CD4-positive, alpha-beta memory T cell (primary cell): ENCODE data around the gene ACLY. TPM values are rescaled to one million over a fixed set of nuclear protein-coding genes. Genes with fewer than 3 reads are reported as not detected.

Experiments used
- CTCF ChIA-PET: fragments of 350-600 bp; sonication (Branson Sonifier 250); formaldehyde crosslinking; loops from one replicate; lab custom pipeline; 2021; ENCODE audit warnings: inconsistent platforms; ENCODE audit not compliant: partially characterized antibody; lab: Charles Lee
- POLR2A ChIA-PET: fragments of 350-600 bp; sonication (Branson Sonifier 250); formaldehyde crosslinking; loops from one replicate; lab custom pipeline; 2021; ENCODE audit not compliant: partially characterized antibody; lab: Charles Lee
- DNase-seq, 5 donors: peaks; one replicate each; pipeline versions ENCODE4 v3.0.0 to v3.0.0-alpha.2; 2020 to 2022; ENCODE audit warnings: mixed read lengths in 1 of 5
- H3K27ac ChIP-seq: one replicate; pipeline ENCODE4 v1.7.0; 2013; ENCODE audit warnings: low read depth, low read length
- H3K27me3 ChIP-seq: 2 replicates; pipeline ENCODE4 v1.7.0; 2013; ENCODE audit warnings: mild to moderate bottlenecking, low read length, moderate library complexity; ENCODE audit not compliant: insufficient read depth
- H3K36me3 ChIP-seq: 2 replicates; pipeline ENCODE4 v1.7.0; 2013; ENCODE audit warnings: mild to moderate bottlenecking, low read length, moderate library complexity; ENCODE audit not compliant: insufficient read depth
- H3K4me1 ChIP-seq: 2 replicates; pipeline ENCODE4 v1.7.0; 2013; ENCODE audit warnings: mild to moderate bottlenecking, low read length, moderate library complexity; ENCODE audit not compliant: insufficient read depth
- H3K4me3 ChIP-seq, 2 donors: one replicate each; pipeline ENCODE4 v1.7.0; 2013; ENCODE audit warnings: low read length in 2 of 2, mild to moderate bottlenecking in 1 of 2
- H3K9me3 ChIP-seq, 2 donors: one replicate each; pipeline ENCODE4 v1.7.0; 2013; ENCODE audit warnings: low read length in 2 of 2, control low read depth in 1 of 2; ENCODE audit not compliant: control insufficient read depth in 1 of 2
- H3K27ac Mint-ChIP-seq, 7 donors: one replicate each; pipeline ENCODE4 v1.8.0; 2020 to 2021; ENCODE audit warnings: mixed read lengths in 7 of 7, mild to moderate bottlenecking in 6 of 7, inconsistent platforms in 3 of 7, moderate library complexity in 3 of 7
- H3K27me3 Mint-ChIP-seq, 2 donors: one replicate each; pipeline ENCODE4 v1.8.0; 2020 to 2021; ENCODE audit warnings: mixed read lengths in 2 of 2
- H3K36me3 Mint-ChIP-seq, 2 donors: one replicate each; pipeline ENCODE4 v1.8.0; 2020 to 2021; ENCODE audit warnings: mixed read lengths in 2 of 2, inconsistent platforms in 1 of 2, mild to moderate bottlenecking in 1 of 2
- H3K4me1 Mint-ChIP-seq, 4 donors: one replicate each; pipeline ENCODE4 v1.8.0; 2020 to 2021; ENCODE audit warnings: mixed read lengths in 4 of 4, mild to moderate bottlenecking in 1 of 4
- H3K4me3 Mint-ChIP-seq, 8 donors: one replicate each; pipeline ENCODE4 v1.8.0; 2020 to 2021; ENCODE audit warnings: mixed read lengths in 8 of 8, mild to moderate bottlenecking in 7 of 8, moderate library complexity in 6 of 8, inconsistent platforms in 3 of 8
- H3K9me3 Mint-ChIP-seq, 8 donors: one replicate each; pipeline ENCODE4 v1.8.0; 2020 to 2021; ENCODE audit warnings: mixed read lengths in 8 of 8, mild to moderate bottlenecking in 5 of 8, inconsistent platforms in 3 of 8, moderate library complexity in 1 of 8
- intact Hi-C: fragments of 100-400 bp; cut with micrococcal nuclease; formaldehyde crosslinking; loops from one replicate; pipeline ENCODE4 v1.15.1; 2023
- polyA plus RNA-seq, 2 donors: library from polyadenylated mRNA; unstranded; fragments of 300-500 nt; fragmentation: Illumina TruSeq; gene quantifications; one replicate each; pipeline ENCODE4 v1.2.3, GENCODE V29; 2021
- total RNA-seq, 2 experiments: library from RNA; stranded (reverse); gene quantifications; one replicate each; pipeline ENCODE4 v1.2.3, GENCODE V29; 2021

The ACLY gene
- total RNA-seq = 10 to 100 TPM; 84.4 to 88.5 TPM
- 10 to 100 TPM; 58.7 to 72.1 TPM for polyA plus RNA-seq

GRCh38 chr17:41918314-41919164, at the start of gene ACLY:
Gene ACLY (minus strand): TSS chr17:41918951. CDS start chr17:41913873, 5,078 bp downstream.
- Histone ChIP-seq H3K9me3 (no peaks in the 10 kb centered on the region), H3K27me3 (no peaks in the 10 kb centered on the region), H3K4me1 (peaks cover 48% of the 10 kb centered on the region), H3K4me3 (peak within 1 kb of the TSS; percentile 78 to 97), H3K36me3 (peaks cover 5% of the 10 kb centered on the region), H3K27ac (peak within 1 kb of the TSS; percentile 88)
- Mint-ChIP-seq H3K36me3 (peaks cover 0 to 10% of the 10 kb centered on the region in 2 donors), H3K27me3 (no peaks in the 10 kb centered on the region), H3K27ac (peak within 1 kb of the TSS; percentile 76 to 93 (median 87)), H3K9me3 (no peaks in the 10 kb centered on the region), H3K4me3 (peak within 1 kb of the TSS; percentile 87 to 96 (median 90)), H3K4me1 (peaks cover 23 to 46% (median 33%) of the 10 kb centered on the region in 4 donors)
- CTCF ChIA-PET = interaction anchor here (1.1 to 3.3 kb wide), 4 partner anchors 11 to 116 kb away, joined by 3 to 26 read pairs (median 4); partner anchors contain the start of genes ODAD4 and P3H4
- POLR2A ChIA-PET = interaction anchor here (0.6 to 4.7 kb wide), 17 partner anchors 11 to 1779 kb away, joined by 3 to 61 read pairs (median 4); partner anchors contain the start of genes CASC3, CNP, DHX58 and DNAJC7
- DNase-seq = peak; percentile 93 to 94 (median 93)
- intact Hi-C loops = loop anchor here (1.0 kb wide), 5 partner anchors 12 to 237 kb away; partner anchors contain the start of genes CNP, DNAJC7, KLHL11 and ODAD4

GRCh38 chr17:41967921-41968578, 49.3 kb upstream of the ACLY start:
- peak overlapping the region; percentile 3 to 92 (median 82) for H3K27ac Mint-ChIP-seq
- no peaks in the 10 kb centered on the region for H3K9me3 Mint-ChIP-seq
- no peaks in the 10 kb centered on the region for H3K27me3 Mint-ChIP-seq
- H3K4me1 Mint-ChIP-seq = peaks cover 22 to 48% (median 37%) of the 10 kb centered on the region in 4 donors
- CTCF ChIA-PET = interaction anchor here (1.6 kb wide), 1 partner anchor 99 kb away, joined by 4 read pairs; no protein-coding TSS in a partner anchor
- peaks cover 6 to 24% of the 10 kb centered on the region in 2 donors for H3K36me3 Mint-ChIP-seq
- no peaks in the 10 kb centered on the region for H3K9me3 ChIP-seq
- POLR2A ChIA-PET = interaction anchor here (1.2 to 3.8 kb wide), 3 partner anchors 49 to 144 kb away, joined by 3 to 70 read pairs (median 30); partner anchors contain the start of genes DHX58 and DNAJC7
- intact Hi-C loops = no loop called here
- H3K27ac ChIP-seq = peak overlapping the region; percentile 83
- no peak overlapping the region for H3K4me3 ChIP-seq
- peaks cover 43% of the 10 kb centered on the region for H3K4me1 ChIP-seq
- H3K36me3 ChIP-seq = peaks cover 16% of the 10 kb centered on the region
- H3K27me3 ChIP-seq = no peaks in the 10 kb centered on the region
- peak in 1 of 5 donors; percentile 1 for DNase-seq
- peak overlapping the region; percentile 76 to 87 (median 82) for H3K4me3 Mint-ChIP-seq

GRCh38 chr17:41967141-41967920, 48.6 kb upstream of the ACLY start:
- Histone ChIP-seq H3K27ac (peak overlapping the region; percentile 83), H3K4me3 (peak overlapping the region; percentile 68 to 69), H3K36me3 (peaks cover 9% of the 10 kb centered on the region), H3K4me1 (peaks cover 43% of the 10 kb centered on the region), H3K27me3 (no peaks in the 10 kb centered on the region), H3K9me3 (no peaks in the 10 kb centered on the region)
- Mint-ChIP-seq H3K9me3 (no peaks in the 10 kb centered on the region), H3K27ac (peak overlapping the region; percentile 72 to 92 (median 82)), H3K27me3 (no peaks in the 10 kb centered on the region), H3K36me3 (peaks cover 2 to 18% of the 10 kb centered on the region in 2 donors), H3K4me3 (peak overlapping the region; percentile 76 to 87 (median 82)), H3K4me1 (peaks cover 21 to 44% (median 33%) of the 10 kb centered on the region in 4 donors)
- CTCF ChIA-PET = interaction anchor here (1.6 to 3.0 kb wide), 2 partner anchors 100 to 152 kb away, joined by 4 to 15 read pairs; no protein-coding TSS in a partner anchor
- DNase-seq = peak in 4 of 5 donors; percentile 29 to 57 (median 40)
- intact Hi-C loops = no loop called here
- POLR2A ChIA-PET = interaction anchor here (0.5 to 3.8 kb wide), 18 partner anchors 8 to 739 kb away, joined by 3 to 70 read pairs (median 5); partner anchors contain the start of genes ACLY, DHX58, DNAJC7 and GHDC

GRCh38 chr17:41966463-41967140, 47.9 kb upstream of the ACLY start, which contains the start of gene CNP:
Gene CNP (plus strand): TSS chr17:41966795. CDS start chr17:41966885, 90 bp downstream.
- no peaks in the 10 kb centered on the region for H3K9me3 Mint-ChIP-seq
- intact Hi-C loops = loop anchor here (1.0 kb wide), 5 partner anchors 36 to 189 kb away; partner anchors contain the start of genes DNAJC7, KLHL11 and ODAD4
- ChIA-PET POLR2A (interaction anchor here (0.5 to 3.8 kb wide), 29 partner anchors 9 to 1394 kb away, joined by 3 to 70 read pairs (median 5); partner anchors contain the start of genes ACLY, C17orf113, DHX58 and DNAJC7), CTCF (interaction anchor here (0.8 to 5.0 kb wide), 9 partner anchors 30 to 155 kb away, joined by 3 to 45 read pairs (median 10); partner anchors contain the start of genes DHX58, DNAJC7, NKIRAS2 and P3H4)
- peaks cover 6% of the 10 kb centered on the region for H3K36me3 ChIP-seq
- peaks cover 20 to 42% (median 31%) of the 10 kb centered on the region in 4 donors for H3K4me1 Mint-ChIP-seq
- peak within 1 kb of the TSS; percentile 68 to 69 for H3K4me3 ChIP-seq
- peaks cover 0 to 15% of the 10 kb centered on the region in 2 donors for H3K36me3 Mint-ChIP-seq
- no peaks in the 10 kb centered on the region for H3K9me3 ChIP-seq
- DNase-seq = peak; percentile 87 to 90 (median 89)
- H3K27me3 ChIP-seq = no peaks in the 10 kb centered on the region
- H3K27me3 Mint-ChIP-seq = no peaks in the 10 kb centered on the region
- H3K27ac Mint-ChIP-seq = peak within 1 kb of the TSS; percentile 87 to 98 (median 91)
- peak within 1 kb of the TSS; percentile 83 for H3K27ac ChIP-seq
- peak within 1 kb of the TSS; percentile 83 to 93 (median 87) for H3K4me3 Mint-ChIP-seq
- H3K4me1 ChIP-seq = peaks cover 43% of the 10 kb centered on the region

GRCh38 chr17:41965694-41966462, 47.1 kb upstream of the ACLY start:
- Histone ChIP-seq H3K9me3 (no peaks in the 10 kb centered on the region), H3K36me3 (peaks cover 4% of the 10 kb centered on the region), H3K4me1 (peaks cover 40% of the 10 kb centered on the region), H3K27me3 (no peaks in the 10 kb centered on the region), H3K27ac (peak overlapping the region; percentile 83), H3K4me3 (peak overlapping the region; percentile 63 to 68)
- peak; percentile 57 to 84 (median 59) for DNase-seq
- ChIA-PET CTCF (interaction anchor here (0.8 to 5.0 kb wide), 9 partner anchors 9 to 154 kb away, joined by 3 to 45 read pairs (median 10); partner anchors contain the start of genes DHX58, DNAJC7, NKIRAS2 and P3H4), POLR2A (interaction anchor here (0.5 to 3.8 kb wide), 27 partner anchors 10 to 1395 kb away, joined by 3 to 70 read pairs (median 5); partner anchors contain the start of genes ACLY, C17orf113, DHX58 and DNAJC7)
- H3K27ac Mint-ChIP-seq = peak overlapping the region; percentile 87 to 98 (median 91)
- intact Hi-C loops = loop anchor here (1.0 kb wide), 5 partner anchors 36 to 189 kb away; partner anchors contain the start of genes DNAJC7, KLHL11 and ODAD4
- peaks cover 17 to 37% (median 28%) of the 10 kb centered on the region in 4 donors for H3K4me1 Mint-ChIP-seq
- no peaks in the 10 kb centered on the region for H3K27me3 Mint-ChIP-seq
- H3K9me3 Mint-ChIP-seq = no peaks in the 10 kb centered on the region
- peak overlapping the region; percentile 82 to 93 (median 87) for H3K4me3 Mint-ChIP-seq
- H3K36me3 Mint-ChIP-seq = peaks cover 0 to 11% of the 10 kb centered on the region in 2 donors
